Measurements from ENCODE around the gene TRIM40.
"Not testable (repeated sequence)": the region's sequence is repeated elsewhere in the genome, so short reads cannot be mapped to it uniquely, and the experiment has no call there.

The TRIM40 gene

GRCh38 chr6:30163918-30164654, 28.1 kb downstream of the TRIM40 start:
- DNase-seq (ENCODE audit: low read depth in 2 of 2): no peak

GRCh38 chr6:30164714-30165113, 28.8 kb downstream of the TRIM40 start:
- DNase-seq (ENCODE audit: low read depth in 2 of 2): no peak

- DNase-seq (ENCODE audit: low read depth in 2 of 2): not testable (repeated sequence)
These were observed 29.3 kb downstream of the TRIM40 start for GRCh38 chr6:30165238-30165637.

GRCh38 chr6:30167101-30167500, 31.2 kb downstream of the TRIM40 start:
- no peak for DNase-seq (ENCODE audit: low read depth in 2 of 2)

- no peak for DNase-seq (ENCODE audit: low read depth in 2 of 2)
These were observed 32.8 kb downstream of the TRIM40 start for GRCh38 chr6:30168741-30169140.

GRCh38 chr6:30169658-30170614, 34.0 kb downstream of the TRIM40 start:
- no peak for DNase-seq (ENCODE audit: low read depth in 2 of 2)

GRCh38 chr6:30171677-30172471, 35.9 kb downstream of the TRIM40 start:
- no peak for DNase-seq (ENCODE audit: low read depth in 2 of 2)

GRCh38 chr6:30172681-30173080, 36.7 kb downstream of the TRIM40 start:
- no peak for DNase-seq (ENCODE audit: low read depth in 2 of 2)

- no peak for DNase-seq (ENCODE audit: low read depth in 2 of 2)
These were observed 39.8 kb downstream of the TRIM40 start for GRCh38 chr6:30175765-30176164.

GRCh38 chr6:30178837-30179236, 42.9 kb downstream of the TRIM40 start:
- no peak for DNase-seq (ENCODE audit: low read depth in 2 of 2)

- no peak for DNase-seq (ENCODE audit: low read depth in 2 of 2)
These were observed 44.2 kb downstream of the TRIM40 start for GRCh38 chr6:30180145-30180544.

- no peak for DNase-seq (ENCODE audit: low read depth in 2 of 2)
These were observed 48.6 kb downstream of the TRIM40 start for GRCh38 chr6:30184417-30185031.

- DNase-seq (ENCODE audit: low read depth in 2 of 2): no peak
These were observed 50.0 kb downstream of the TRIM40 start for GRCh38 chr6:30185846-30186484.

- DNase-seq (ENCODE audit: low read depth in 2 of 2): no peak
These were observed 52.6 kb downstream of the TRIM40 start for GRCh38 chr6:30188541-30188940.

- DNase-seq (ENCODE audit: low read depth in 2 of 2): no peak
These were observed 56.1 kb downstream of the TRIM40 start for GRCh38 chr6:30192076-30192475.

GRCh38 chr6:30194797-30195690, 59.1 kb downstream of the TRIM40 start:
- DNase-seq (ENCODE audit: low read depth in 2 of 2): no peak

- no peak for DNase-seq (ENCODE audit: low read depth in 2 of 2)
These were observed 60.0 kb downstream of the TRIM40 start for GRCh38 chr6:30195951-30196350.

GRCh38 chr6:30196376-30196775, 60.4 kb downstream of the TRIM40 start:
- DNase-seq (ENCODE audit: low read depth in 2 of 2): no peak
